ENCODE measurements around the gene SIL1. TPM values are rescaled to one million over a fixed set of nuclear protein-coding genes. Genes with fewer than 3 reads are reported as not detected.

SIL1 gene
- polyA plus RNA-seq, 2 of the 4 experiments (the other 2 are of a cell fraction) = 27.6 to 45.5 TPM

DNA sequence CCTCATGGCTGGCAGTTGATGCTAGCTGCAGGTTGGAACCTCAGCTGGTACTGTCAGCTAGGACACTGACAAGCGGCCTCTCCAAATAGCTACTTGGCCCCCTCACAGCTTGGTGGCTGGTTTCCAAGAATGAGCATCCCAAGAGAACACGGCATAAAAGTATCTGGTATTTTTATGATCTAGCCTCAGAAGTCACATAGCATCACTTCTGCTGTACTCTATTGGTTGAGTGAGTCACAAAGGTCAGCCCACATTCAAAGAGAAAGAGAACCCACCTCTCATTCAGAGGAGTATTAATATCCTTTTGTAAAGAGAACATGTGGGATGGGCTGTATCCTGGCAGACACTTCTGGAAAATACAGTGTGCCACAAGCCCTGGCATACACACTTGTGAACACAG, 6.0 kb upstream of the SIL1 start:
- ATAC-seq (no peak), FAIRE-seq (no peak)
- POLR2A ChIA-PET = no interaction called here

DNA sequence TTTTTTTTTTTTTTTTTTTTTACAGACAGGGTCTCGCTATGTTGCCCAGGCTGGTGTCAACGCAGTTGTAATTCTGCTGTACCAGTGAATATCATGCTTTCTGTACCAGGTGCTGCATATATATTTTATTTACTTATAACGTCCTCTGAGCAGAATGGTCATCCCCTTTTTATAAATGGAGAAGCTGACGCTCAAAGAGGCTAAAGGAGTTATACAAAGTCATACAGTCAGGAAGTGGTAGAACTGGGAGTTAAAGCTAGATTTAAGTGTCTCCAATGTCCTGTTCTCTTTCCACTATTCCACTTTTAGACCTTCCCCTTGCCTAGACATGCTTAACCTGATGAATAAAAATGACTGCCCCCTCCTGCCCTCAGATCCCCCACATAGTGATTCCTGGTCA, 1.2 kb upstream of the SIL1 start:
- no peak overlapping the region for H3K4me3 ChIP-seq
- 95% methylated on average over 4 of the region's 4 CpGs for WGBS (ENCODE audit: missing lambda C conversion rate)
- no peak for FAIRE-seq
- H3K4me2 ChIP-seq = no peak overlapping the region
- no peaks in the 10 kb centered on the region for H3K9me3 ChIP-seq
- peaks cover 11% of the 10 kb centered on the region; the same call in 1 of the 3 replicates for H3K4me1 ChIP-seq
- DNase-seq (ENCODE audit: low read depth in 1 of 2, low spot score in 1 of 2) = no peak
- POLR2A ChIA-PET = interaction anchor here (0.9 kb wide), 1 partner anchor 15 kb away, joined by 4 read pairs; no protein-coding TSS in a partner anchor
- ATAC-seq = no peak
- no peak overlapping the region for H3K27ac ChIP-seq
- TF ChIP-seq MAFK (IDR thresholded peaks at IDR 0.05; ENCODE audit: partially characterized antibody) = no peak
- no peak for TF ChIP-seq KDM5A (IDR thresholded peaks at IDR 0.05)
- TF ChIP-seq FOXS1 (CRISPR knock-in tag; IDR thresholded peaks at IDR 0.05) = no peak
- TF ChIP-seq FOSB (CRISPR knock-in tag; IDR thresholded peaks at IDR 0.05) = no peak
- no peak for TF ChIP-seq CHD2 (IDR thresholded peaks at IDR 0.05; ENCODE audit: low read length, partially characterized antibody)
- no peak for TF ChIP-seq JUN (IDR thresholded peaks at IDR 0.05)
- TF ChIP-seq NPAS2 (CRISPR knock-in tag; IDR thresholded peaks at IDR 0.05; ENCODE audit: borderline replicate concordance) = no peak
- TF ChIP-seq RAD21 (conservative IDR thresholded peaks at IDR 0.05 in 1 of 2, IDR thresholded peaks at IDR 0.05 in 1 of 2) = no peak
- TF ChIP-seq GATA3 (IDR thresholded peaks at IDR 0.05; ENCODE audit: borderline replicate concordance) = no peak
- no peak for TF ChIP-seq KDM1A (IDR thresholded peaks at IDR 0.05; ENCODE audit: low read depth)
- TF ChIP-seq TFCP2L1 (CRISPR knock-in tag; IDR thresholded peaks at IDR 0.05) = no peak
- CTCF ChIA-PET = interaction anchor here (1.1 to 1.4 kb wide), 2 partner anchors 8 to 49 kb away, joined by 3 read pairs; no protein-coding TSS in a partner anchor

More for the DNA sequence above, 6.0 kb upstream of the SIL1 start:
- H3K9me3 ChIP-seq = no peaks in the 10 kb centered on the region
- H3K4me3 ChIP-seq = no peak overlapping the region
- DNase-seq (ENCODE audit: low read depth in 1 of 2, low spot score in 1 of 2) = no peak
- H3K4me2 ChIP-seq = no peak overlapping the region
- CTCF ChIA-PET = interaction anchor here (1.1 to 1.9 kb wide), 3 partner anchors 11 to 27 kb away, joined by 3 to 6 read pairs (median 3); no protein-coding TSS in a partner anchor
- no peak overlapping the region for H3K27ac ChIP-seq
- TF ChIP-seq FOSL2 (IDR thresholded peaks at IDR 0.05) = no peak
- no peak for TF ChIP-seq FOSL2 (CRISPR knock-in tag; IDR thresholded peaks at IDR 0.05)
- no peak for TF ChIP-seq HOXB13 (CRISPR knock-in tag; IDR thresholded peaks at IDR 0.05; ENCODE audit: low read depth)
- TF ChIP-seq HEYL (CRISPR knock-in tag; IDR thresholded peaks at IDR 0.05) = no peak
- TF ChIP-seq KDM1A (IDR thresholded peaks at IDR 0.05; ENCODE audit: low read depth) = no peak
- TF ChIP-seq, protein P1, sequence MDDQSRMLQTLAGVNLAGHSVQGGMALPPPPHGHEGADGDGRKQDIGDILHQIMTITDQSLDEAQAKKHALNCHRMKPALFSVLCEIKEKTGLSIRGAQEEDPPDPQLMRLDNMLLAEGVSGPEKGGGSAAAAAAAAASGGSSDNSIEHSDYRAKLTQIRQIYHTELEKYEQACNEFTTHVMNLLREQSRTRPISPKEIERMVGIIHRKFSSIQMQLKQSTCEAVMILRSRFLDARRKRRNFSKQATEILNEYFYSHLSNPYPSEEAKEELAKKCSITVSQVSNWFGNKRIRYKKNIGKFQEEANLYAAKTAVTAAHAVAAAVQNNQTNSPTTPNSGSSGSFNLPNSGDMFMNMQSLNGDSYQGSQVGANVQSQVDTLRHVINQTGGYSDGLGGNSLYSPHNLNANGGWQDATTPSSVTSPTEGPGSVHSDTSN (IDR thresholded peaks at IDR 0.05) = no peak
- TF ChIP-seq MAZ (IDR thresholded peaks at IDR 0.05; ENCODE audit: borderline replicate concordance, low read depth, low read length) = no peak
- no peak for TF ChIP-seq ESRRA (IDR thresholded peaks at IDR 0.05; ENCODE audit: borderline replicate concordance, low read length)
- no peak for TF ChIP-seq RAD21 (conservative IDR thresholded peaks at IDR 0.05 in 1 of 2, IDR thresholded peaks at IDR 0.05 in 1 of 2)
- no peak for TF ChIP-seq POLR2AphosphoS2 (conservative IDR thresholded peaks at IDR 0.05; ENCODE audit: low read length)
- no peak for TF ChIP-seq MAFK (IDR thresholded peaks at IDR 0.05; ENCODE audit: partially characterized antibody)
- TF ChIP-seq CEBPB (IDR thresholded peaks at IDR 0.05) = no peak
- TF ChIP-seq RCOR1 (IDR thresholded peaks at IDR 0.05; ENCODE audit: low read depth, low read length) = no peak
- no peak for TF ChIP-seq ZNF302 (CRISPR knock-in tag; IDR thresholded peaks at IDR 0.05)
- no peak for TF ChIP-seq GATA3 (IDR thresholded peaks at IDR 0.05; ENCODE audit: borderline replicate concordance)
- TF ChIP-seq, protein P2, sequence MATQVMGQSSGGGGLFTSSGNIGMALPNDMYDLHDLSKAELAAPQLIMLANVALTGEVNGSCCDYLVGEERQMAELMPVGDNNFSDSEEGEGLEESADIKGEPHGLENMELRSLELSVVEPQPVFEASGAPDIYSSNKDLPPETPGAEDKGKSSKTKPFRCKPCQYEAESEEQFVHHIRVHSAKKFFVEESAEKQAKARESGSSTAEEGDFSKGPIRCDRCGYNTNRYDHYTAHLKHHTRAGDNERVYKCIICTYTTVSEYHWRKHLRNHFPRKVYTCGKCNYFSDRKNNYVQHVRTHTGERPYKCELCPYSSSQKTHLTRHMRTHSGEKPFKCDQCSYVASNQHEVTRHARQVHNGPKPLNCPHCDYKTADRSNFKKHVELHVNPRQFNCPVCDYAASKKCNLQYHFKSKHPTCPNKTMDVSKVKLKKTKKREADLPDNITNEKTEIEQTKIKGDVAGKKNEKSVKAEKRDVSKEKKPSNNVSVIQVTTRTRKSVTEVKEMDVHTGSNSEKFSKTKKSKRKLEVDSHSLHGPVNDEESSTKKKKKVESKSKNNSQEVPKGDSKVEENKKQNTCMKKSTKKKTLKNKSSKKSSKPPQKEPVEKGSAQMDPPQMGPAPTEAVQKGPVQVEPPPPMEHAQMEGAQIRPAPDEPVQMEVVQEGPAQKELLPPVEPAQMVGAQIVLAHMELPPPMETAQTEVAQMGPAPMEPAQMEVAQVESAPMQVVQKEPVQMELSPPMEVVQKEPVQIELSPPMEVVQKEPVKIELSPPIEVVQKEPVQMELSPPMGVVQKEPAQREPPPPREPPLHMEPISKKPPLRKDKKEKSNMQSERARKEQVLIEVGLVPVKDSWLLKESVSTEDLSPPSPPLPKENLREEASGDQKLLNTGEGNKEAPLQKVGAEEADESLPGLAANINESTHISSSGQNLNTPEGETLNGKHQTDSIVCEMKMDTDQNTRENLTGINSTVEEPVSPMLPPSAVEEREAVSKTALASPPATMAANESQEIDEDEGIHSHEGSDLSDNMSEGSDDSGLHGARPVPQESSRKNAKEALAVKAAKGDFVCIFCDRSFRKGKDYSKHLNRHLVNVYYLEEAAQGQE (IDR thresholded peaks at IDR 0.05) = no peak
- TF ChIP-seq PHF8 (IDR thresholded peaks at IDR 0.05; ENCODE audit: borderline replicate concordance, low read depth) = no peak
- no peak for TF ChIP-seq CBX2 (IDR thresholded peaks at IDR 0.05; ENCODE audit: borderline replicate concordance, low read depth)
- TF ChIP-seq ZC3H11A (IDR thresholded peaks at IDR 0.05) = no peak
- TF ChIP-seq JUN (IDR thresholded peaks at IDR 0.05) = no peak
- TF ChIP-seq FOXS1 (CRISPR knock-in tag; IDR thresholded peaks at IDR 0.05) = no peak
- no peaks in the 10 kb centered on the region for H3K4me1 ChIP-seq
- 67% methylated on average over 2 of the region's 2 CpGs for WGBS (ENCODE audit: missing lambda C conversion rate)

All from A549 (cell line).